DOHH2 (cell line): ENCODE measurements around the gene TCFL5.

Source experiments
- H3F3A ChIP-seq: fragments of 200-600 bp; sonication (generic), shearing (Covaris generic); 2 replicates; pipeline ENCODE4 v1.6.0; 2016; ENCODE audit warnings: antibody characterized with exemption, mild to moderate bottlenecking; ENCODE audit not compliant: control insufficient read depth, insufficient read depth
- H3K27ac ChIP-seq: fragments of 200-600 bp; sonication (generic); 2 replicates; pipeline ENCODE4 v1.5.1; 2014; ENCODE audit warnings: low read depth, mild to moderate bottlenecking, low read length, moderate library complexity
- H3K27me3 ChIP-seq: fragments of 200-600 bp; sonication (generic); 2 replicates; pipeline ENCODE4 v1.6.1; 2014; ENCODE audit warnings: mild to moderate bottlenecking, low read length, mixed read lengths; ENCODE audit not compliant: control insufficient read depth
- H3K36me3 ChIP-seq: fragments of 200-600 bp; sonication (generic); 2 replicates; pipeline ENCODE4 v1.6.1; 2014; ENCODE audit warnings: mild to moderate bottlenecking, low read length, moderate library complexity, mixed read lengths; ENCODE audit not compliant: control insufficient read depth
- H3K4me1 ChIP-seq: fragments of 200-600 bp; sonication (generic); 2 replicates; pipeline ENCODE4 v1.6.1; 2014; ENCODE audit warnings: mild to moderate bottlenecking, low read length, mixed read lengths; ENCODE audit not compliant: control insufficient read depth
- H3K4me2 ChIP-seq: fragments of 200-600 bp; sonication (generic); 2 replicates; pipeline ENCODE4 v1.6.0; 2014; ENCODE audit warnings: mild to moderate bottlenecking, low read length, moderate library complexity
- H3K4me3 ChIP-seq: fragments of 200-600 bp; sonication (generic); 2 replicates; pipeline ENCODE4 v1.5.1; 2014; ENCODE audit warnings: mild to moderate bottlenecking, low read length, mixed read lengths
- H3K79me2 ChIP-seq: fragments of 200-600 bp; sonication (generic); 2 replicates; pipeline ENCODE4 v1.6.1; 2014; ENCODE audit warnings: mild to moderate bottlenecking, low read length, mixed read lengths; ENCODE audit not compliant: control insufficient read depth
- H3K9me2 ChIP-seq: fragments of 200-600 bp; sonication (generic); replicated peaks from 2 replicates; pipeline ENCODE4 v1.6.1; 2014; ENCODE audit warnings: mild to moderate bottlenecking, low read length, mixed read lengths; ENCODE audit not compliant: control insufficient read depth
- H3K9me3 ChIP-seq: fragments of 200-600 bp; sonication (generic); 2 replicates; pipeline ENCODE4 v1.6.1; 2014; ENCODE audit warnings: antibody characterized with exemption, low read length, mixed read lengths; ENCODE audit not compliant: control insufficient read depth, insufficient read depth
- H4K20me1 ChIP-seq: fragments of 200-600 bp; sonication (generic); 2 replicates; pipeline ENCODE4 v1.6.0; 2014; ENCODE audit warnings: low read depth, mild to moderate bottlenecking, antibody characterized with exemption, low read length, moderate library complexity; ENCODE audit not compliant: control insufficient read depth, insufficient read depth
- EZH2phosphoT487 ChIP-seq: fragments of 200-600 bp; sonication (generic); IDR thresholded peaks from 2 replicates; pipeline ENCODE4 v1.6.1; 2017; ENCODE audit warnings: borderline replicate concordance, mild to moderate bottlenecking, antibody characterized with exemption, low read length, moderate library complexity, mixed read lengths
- TF ChIP-seq, protein P1 (sequence below): fragments of 200-600 bp; sonication (generic); IDR thresholded peaks from one replicate; pipeline ENCODE4 v1.5.1; 2014; ENCODE audit warnings: antibody characterized with exemption, mild to moderate bottlenecking, low read depth, low read length; ENCODE audit not compliant: poor library complexity, severe bottlenecking

TCFL5 gene

DNA sequence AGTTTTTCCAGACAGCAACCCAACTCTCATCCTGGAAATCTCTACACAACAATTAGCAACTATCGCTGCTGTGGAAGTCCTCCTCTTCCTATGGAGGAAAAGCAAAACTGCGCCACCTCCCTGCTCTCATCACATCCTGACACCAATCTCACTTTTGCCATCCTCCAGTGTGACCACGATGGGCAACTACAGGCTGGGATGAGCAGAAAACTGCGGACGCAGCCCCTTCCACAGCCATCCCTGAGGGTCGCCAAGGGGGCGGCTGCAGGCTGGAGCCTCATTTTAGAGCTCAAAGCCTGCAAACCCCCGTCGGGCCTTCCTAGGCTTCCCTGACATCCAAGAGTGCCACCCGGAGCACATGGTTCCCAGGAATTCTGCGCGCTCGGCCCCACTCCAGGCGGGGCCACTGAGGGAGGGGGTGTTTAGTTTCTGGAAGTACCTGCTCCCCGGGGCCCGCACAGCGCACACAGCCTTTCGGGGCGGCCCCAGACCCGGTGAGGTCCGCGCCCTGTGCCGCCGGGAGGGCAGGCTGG lies 1.2 kb downstream of the TCFL5 start:
- TF ChIP-seq, protein P1, sequence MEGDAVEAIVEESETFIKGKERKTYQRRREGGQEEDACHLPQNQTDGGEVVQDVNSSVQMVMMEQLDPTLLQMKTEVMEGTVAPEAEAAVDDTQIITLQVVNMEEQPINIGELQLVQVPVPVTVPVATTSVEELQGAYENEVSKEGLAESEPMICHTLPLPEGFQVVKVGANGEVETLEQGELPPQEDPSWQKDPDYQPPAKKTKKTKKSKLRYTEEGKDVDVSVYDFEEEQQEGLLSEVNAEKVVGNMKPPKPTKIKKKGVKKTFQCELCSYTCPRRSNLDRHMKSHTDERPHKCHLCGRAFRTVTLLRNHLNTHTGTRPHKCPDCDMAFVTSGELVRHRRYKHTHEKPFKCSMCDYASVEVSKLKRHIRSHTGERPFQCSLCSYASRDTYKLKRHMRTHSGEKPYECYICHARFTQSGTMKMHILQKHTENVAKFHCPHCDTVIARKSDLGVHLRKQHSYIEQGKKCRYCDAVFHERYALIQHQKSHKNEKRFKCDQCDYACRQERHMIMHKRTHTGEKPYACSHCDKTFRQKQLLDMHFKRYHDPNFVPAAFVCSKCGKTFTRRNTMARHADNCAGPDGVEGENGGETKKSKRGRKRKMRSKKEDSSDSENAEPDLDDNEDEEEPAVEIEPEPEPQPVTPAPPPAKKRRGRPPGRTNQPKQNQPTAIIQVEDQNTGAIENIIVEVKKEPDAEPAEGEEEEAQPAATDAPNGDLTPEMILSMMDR, result no peak
- no peak for TF ChIP-seq EZH2phosphoT487
- H3K27me3 ChIP-seq, result no peaks in the 10 kb centered on the region
- peaks cover 15% of the 10 kb centered on the region for H3K79me2 ChIP-seq
- no peaks in the 10 kb centered on the region for H4K20me1 ChIP-seq
- H3K9me3 ChIP-seq, result no peaks in the 10 kb centered on the region
- peak overlapping the region; percentile 59 for H3K4me3 ChIP-seq
- H3K4me1 ChIP-seq, result peaks cover 30% of the 10 kb centered on the region
- H3K9me2 ChIP-seq, result no peaks in the 10 kb centered on the region
- H3F3A ChIP-seq, result no peaks in the 10 kb centered on the region
- peak overlapping the region; percentile 65 for H3K4me2 ChIP-seq
- peaks cover 14% of the 10 kb centered on the region for H3K36me3 ChIP-seq
- H3K27ac ChIP-seq, result no peak overlapping the region

DNA sequence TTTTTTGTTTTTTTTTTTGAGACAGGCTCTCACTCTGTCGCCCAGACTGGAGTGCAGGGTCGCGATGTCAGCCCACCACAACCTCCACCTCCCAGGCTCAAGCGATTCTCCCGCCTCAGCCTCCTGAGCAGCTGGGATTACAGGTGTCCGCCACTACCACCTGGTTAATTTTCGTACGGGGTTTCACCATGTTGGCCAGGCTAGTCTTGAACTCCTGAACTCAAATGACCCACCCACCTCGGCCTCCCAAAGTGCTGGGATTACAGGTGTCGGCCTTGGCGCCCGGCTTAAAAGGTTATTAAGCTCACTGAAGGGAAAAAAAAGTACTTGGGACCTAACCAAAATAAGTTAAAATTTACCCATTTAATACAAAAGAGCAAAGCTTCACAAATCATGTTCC lies 1.9 kb downstream of the TCFL5 start:
- TF ChIP-seq EZH2phosphoT487, result no peak
- TF ChIP-seq, protein P1, result no peak
- Histone ChIP-seq H4K20me1 (no peaks in the 10 kb centered on the region), H3K9me2 (no peaks in the 10 kb centered on the region), H3K9me3 (no peaks in the 10 kb centered on the region), H3K36me3 (peaks cover 20% of the 10 kb centered on the region), H3K27me3 (no peaks in the 10 kb centered on the region), H3K4me1 (peaks cover 30% of the 10 kb centered on the region), H3K27ac (no peak overlapping the region), H3K4me2 (peak overlapping the region; percentile 65), H3F3A (no peaks in the 10 kb centered on the region), H3K79me2 (peaks cover 15% of the 10 kb centered on the region), H3K4me3 (peak overlapping the region; percentile 59; the same call in 1 of the 2 replicates)

DNA sequence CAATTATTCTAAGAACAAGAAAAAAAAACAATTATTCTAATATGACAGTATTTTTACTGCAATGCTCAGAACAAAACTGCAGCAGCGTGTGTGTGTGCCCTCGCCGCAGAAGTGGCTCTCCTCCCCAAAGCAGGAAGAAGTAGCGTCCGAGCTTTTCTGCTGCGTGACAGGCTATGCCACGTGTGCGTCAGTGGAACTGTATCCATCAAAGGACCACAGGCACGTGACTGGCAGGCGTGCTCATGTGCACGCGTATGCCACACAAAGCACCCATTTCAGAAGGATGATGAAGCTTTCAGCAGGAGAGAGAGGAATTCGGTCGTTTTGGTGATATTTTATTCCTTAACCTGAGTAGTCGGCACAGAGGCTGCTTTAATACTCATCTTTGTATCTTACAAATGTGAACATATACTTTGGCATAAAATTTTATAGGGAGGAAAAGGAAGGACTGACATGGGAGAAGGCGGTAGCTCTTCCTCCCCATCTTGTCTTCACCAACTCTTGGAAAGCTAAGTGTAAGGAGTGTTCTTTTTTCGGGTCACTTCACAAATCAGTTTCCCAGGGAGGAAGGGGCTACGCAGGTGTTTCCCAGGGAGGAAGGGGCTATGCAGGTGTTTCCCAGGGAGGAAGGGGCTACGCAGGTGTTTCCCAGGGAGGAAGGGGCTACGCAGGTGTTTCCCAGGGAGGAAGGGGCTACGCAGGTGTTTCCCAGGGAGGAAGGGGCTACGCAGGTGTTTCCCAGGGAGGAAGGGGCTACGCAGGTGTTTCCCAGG lies 3.4 kb downstream of the TCFL5 start:
- peak overlapping the region; percentile 8 for H3K4me2 ChIP-seq
- TF ChIP-seq, protein P1, result no peak
- TF ChIP-seq EZH2phosphoT487, result no peak
- no peaks in the 10 kb centered on the region for H3K27me3 ChIP-seq
- no peaks in the 10 kb centered on the region for H3K9me3 ChIP-seq
- H3K27ac ChIP-seq, result no peak overlapping the region
- H3F3A ChIP-seq, result no peaks in the 10 kb centered on the region
- no peaks in the 10 kb centered on the region for H4K20me1 ChIP-seq
- H3K79me2 ChIP-seq, result peaks cover 15% of the 10 kb centered on the region
- H3K36me3 ChIP-seq, result peaks cover 34% of the 10 kb centered on the region
- peak overlapping the region; percentile 0; the same call in 1 of the 2 replicates for H3K4me3 ChIP-seq
- no peaks in the 10 kb centered on the region for H3K9me2 ChIP-seq
- peaks cover 30% of the 10 kb centered on the region for H3K4me1 ChIP-seq
